ENCODE data around the gene C10orf71. TPM values are rescaled to one million over a fixed set of nuclear protein-coding genes. Genes with fewer than 3 reads are reported as not detected.

C10orf71 gene
- total and polyA plus RNA-seq, 2 of the 8 experiments (the other 6 are each of a cell fraction or from before 2014, with no cell fraction given): not detected

DNA sequence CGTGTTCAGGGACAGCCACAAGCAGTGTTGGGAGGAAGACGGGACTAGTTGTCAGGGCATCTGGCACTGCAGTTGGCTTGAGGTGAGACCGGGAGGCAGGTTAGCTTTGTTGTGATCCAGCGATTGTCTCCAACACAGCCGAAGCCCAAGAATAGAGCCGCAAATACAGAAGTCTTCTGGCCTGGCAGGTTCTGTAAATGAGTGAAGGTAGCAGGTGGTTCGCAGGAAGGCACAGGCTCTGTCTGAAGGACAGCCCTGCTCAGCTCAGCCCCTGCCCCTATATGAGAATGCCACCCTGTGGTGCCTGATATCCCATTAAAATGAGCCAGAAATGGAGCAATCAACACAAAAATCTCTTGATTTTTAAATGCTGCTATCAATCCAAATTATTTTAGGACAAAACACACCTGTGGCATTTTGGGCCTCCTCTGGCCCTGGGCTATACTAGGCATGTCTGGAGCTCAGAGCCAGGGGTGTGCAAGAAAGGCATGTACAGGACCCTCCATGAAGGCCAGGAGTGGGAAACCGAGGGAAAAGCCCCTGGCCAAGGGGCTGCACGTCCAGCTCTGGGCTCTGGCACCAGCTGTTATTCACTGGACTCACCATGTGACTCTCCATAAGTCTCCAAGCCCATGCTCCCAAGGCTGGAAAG lies 11.2 kb upstream of the C10orf71 start:
- Histone ChIP-seq H3K79me2 (ENCODE audit: control insufficient read depth in 1 of 2, insufficient read depth in 2 of 2, low read length in 2 of 2) (no peaks in the 10 kb centered on the region), H2BK15ac (ENCODE audit: low read length) (no peak overlapping the region), H3K36me3 (ENCODE audit: control insufficient read depth in 2 of 4, insufficient read depth in 4 of 4, low read length in 3 of 4) (no peaks in the 10 kb centered on the region), H3K18ac (ENCODE audit: extremely low read depth, low read length) (no peak overlapping the region), H3K4me1 (replicated peaks in 1 of 4; ENCODE audit: control insufficient read depth in 3 of 4, insufficient read depth in 4 of 4, low read length in 3 of 4) (no peaks in the 10 kb centered on the region; a peak in 1 of 7 replicates), H2AK5ac (ENCODE audit: low read depth, low read length) (no peak overlapping the region), H3K79me1 (ENCODE audit: low read depth, low read length) (no peaks in the 10 kb centered on the region), H3K23ac (ENCODE audit: insufficient read length) (no peak overlapping the region), H3K4me3 (ENCODE audit: extremely low read depth in 1 of 4, insufficient read depth in 2 of 4, low read depth in 3 of 4, low read length in 4 of 4) (no peak overlapping the region), H3K9me3 (ENCODE audit: insufficient read depth in 2 of 2, low read depth in 1 of 2, low read length in 1 of 2) (no peaks in the 10 kb centered on the region), H2BK120ac (replicated peaks; ENCODE audit: low read depth, low read length) (no peak overlapping the region), H3K9ac (replicated peaks in 1 of 4; ENCODE audit: extremely low read depth in 1 of 4, low read depth in 3 of 4, low read length in 3 of 4) (no peak overlapping the region), H4K8ac (ENCODE audit: extremely low read depth, insufficient read depth, low read length) (no peak overlapping the region), H3K27me3 (replicated peaks in 1 of 4; ENCODE audit: control insufficient read depth in 3 of 4, extremely low read depth in 1 of 4, insufficient read depth in 3 of 4, low read length in 3 of 4) (no peaks in the 10 kb centered on the region), H2BK5ac (ENCODE audit: low read depth, low read length) (no peak overlapping the region), H4K20me1 (replicated peaks in 1 of 2; ENCODE audit: control insufficient read depth in 1 of 2, insufficient read depth in 2 of 2, low read length in 2 of 2) (no peaks in the 10 kb centered on the region), H3K56ac (replicated peaks; ENCODE audit: insufficient read length, low read depth, low read length) (no peak overlapping the region), H3K23me2 (ENCODE audit: low read depth, low read length) (no peaks in the 10 kb centered on the region), H3K14ac (ENCODE audit: insufficient read length) (no peak overlapping the region), H3K27ac (ENCODE audit: low read depth, low read length) (no peak overlapping the region), H2BK12ac (ENCODE audit: low read depth, low read length) (no peak overlapping the region), H2AFZ (ENCODE audit: low read length) (no peak overlapping the region), H3K4ac (replicated peaks; ENCODE audit: insufficient read length, low read depth, low read length) (no peak overlapping the region), H2BK20ac (ENCODE audit: low read length) (no peak overlapping the region), H4K5ac (ENCODE audit: insufficient read length, low read depth, low read length) (no peak overlapping the region), H3K4me2 (ENCODE audit: insufficient read depth in 1 of 2, low read depth in 2 of 2, low read length in 2 of 2) (no peak overlapping the region), H4K91ac (replicated peaks; ENCODE audit: insufficient read length, low read length) (no peak overlapping the region)
- DNase-seq (ENCODE audit: low read depth in 1 of 2, low spot score in 2 of 2) (no peak), FAIRE-seq (no peak)
- CTCF ChIA-PET (ENCODE audit: partially characterized antibody): interaction anchor here (0.7 to 1.4 kb wide), 6 partner anchors 12 to 120 kb away, joined by 3 to 5 read pairs (median 3); no protein-coding TSS in a partner anchor
- POLR2A ChIA-PET (ENCODE audit: partially characterized antibody): interaction anchor here (0.6 kb wide), 1 partner anchor 508 kb away, joined by 3 read pairs; no protein-coding TSS in a partner anchor
- WGBS, 2 experiments (ENCODE audit: extremely low coverage in 1 of 2, insufficient coverage in 1 of 2, insufficient read length in 1 of 2, insufficient replicate concordance in 2 of 2, low coverage in 1 of 2, low lambda C conversion rate in 2 of 2, missing lambda C conversion rate in 1 of 2): 94% methylated on average over 8 of the region's 9 CpGs; no CpG with 5 or more reads in 1 of the 2 experiments
- TF ChIP-seq MAFK (IDR thresholded peaks at IDR 0.05; ENCODE audit: low read depth, low read length) (no peak), RXRA (IDR thresholded peaks at IDR 0.05; ENCODE audit: insufficient read depth, low read depth, low read length) (no peak), YY1 (IDR thresholded peaks at IDR 0.05; ENCODE audit: low read depth, low read length) (no peak), ASH2L (IDR thresholded peaks at IDR 0.05; ENCODE audit: low read length) (no peak), BCL11A (IDR thresholded peaks at IDR 0.05; ENCODE audit: low read depth in 2 of 2, low read length in 2 of 2) (no peak), KDM5A (IDR thresholded peaks at IDR 0.05; ENCODE audit: low read length) (no peak), SIX5 (IDR thresholded peaks at IDR 0.05; ENCODE audit: low read depth, low read length) (no peak), PHF8 (conservative IDR thresholded peaks at IDR 0.05; ENCODE audit: low read depth, low read length) (no peak), RAD21 (IDR thresholded peaks at IDR 0.05 in 1 of 2, conservative IDR thresholded peaks at IDR 0.05 in 1 of 2; ENCODE audit: low read depth in 2 of 2, low read length in 2 of 2) (no peak), RFX5 (IDR thresholded peaks at IDR 0.05; ENCODE audit: borderline replicate concordance, low read depth, low read length) (no peak), CHD2 (IDR thresholded peaks at IDR 0.05; ENCODE audit: low read length) (no peak), TAF1 (IDR thresholded peaks at IDR 0.05; ENCODE audit: low read depth, low read length) (no peak)
- TF ChIP-seq, protein P1, sequence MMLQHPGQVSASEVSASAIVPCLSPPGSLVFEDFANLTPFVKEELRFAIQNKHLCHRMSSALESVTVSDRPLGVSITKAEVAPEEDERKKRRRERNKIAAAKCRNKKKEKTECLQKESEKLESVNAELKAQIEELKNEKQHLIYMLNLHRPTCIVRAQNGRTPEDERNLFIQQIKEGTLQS (IDR thresholded peaks at IDR 0.05; ENCODE audit: insufficient read depth, low read depth, low read length): no peak
